ENCODE measurements around the gene PDE9A.

PDE9A gene

DNA sequence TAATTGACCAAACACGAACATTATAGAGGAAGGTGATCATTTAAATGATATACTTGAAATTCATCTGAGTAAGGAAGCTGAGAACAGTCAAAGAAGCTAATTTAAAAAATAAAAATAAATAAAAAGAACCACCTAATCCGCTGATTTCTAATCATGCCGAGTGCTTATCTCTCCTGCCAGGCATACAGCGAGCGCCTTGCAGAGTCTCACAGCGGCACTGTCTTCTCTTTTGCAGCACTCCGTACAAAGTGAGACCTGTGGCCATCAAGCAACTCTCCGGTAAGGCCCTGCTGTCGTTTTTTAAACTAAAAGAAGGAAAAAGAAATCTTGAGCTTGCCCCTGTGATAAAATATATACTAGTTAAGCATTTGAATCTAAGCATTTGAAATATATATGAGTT lies 45.3 kb downstream of the PDE9A start:
- TF ChIP-seq, protein P1, sequence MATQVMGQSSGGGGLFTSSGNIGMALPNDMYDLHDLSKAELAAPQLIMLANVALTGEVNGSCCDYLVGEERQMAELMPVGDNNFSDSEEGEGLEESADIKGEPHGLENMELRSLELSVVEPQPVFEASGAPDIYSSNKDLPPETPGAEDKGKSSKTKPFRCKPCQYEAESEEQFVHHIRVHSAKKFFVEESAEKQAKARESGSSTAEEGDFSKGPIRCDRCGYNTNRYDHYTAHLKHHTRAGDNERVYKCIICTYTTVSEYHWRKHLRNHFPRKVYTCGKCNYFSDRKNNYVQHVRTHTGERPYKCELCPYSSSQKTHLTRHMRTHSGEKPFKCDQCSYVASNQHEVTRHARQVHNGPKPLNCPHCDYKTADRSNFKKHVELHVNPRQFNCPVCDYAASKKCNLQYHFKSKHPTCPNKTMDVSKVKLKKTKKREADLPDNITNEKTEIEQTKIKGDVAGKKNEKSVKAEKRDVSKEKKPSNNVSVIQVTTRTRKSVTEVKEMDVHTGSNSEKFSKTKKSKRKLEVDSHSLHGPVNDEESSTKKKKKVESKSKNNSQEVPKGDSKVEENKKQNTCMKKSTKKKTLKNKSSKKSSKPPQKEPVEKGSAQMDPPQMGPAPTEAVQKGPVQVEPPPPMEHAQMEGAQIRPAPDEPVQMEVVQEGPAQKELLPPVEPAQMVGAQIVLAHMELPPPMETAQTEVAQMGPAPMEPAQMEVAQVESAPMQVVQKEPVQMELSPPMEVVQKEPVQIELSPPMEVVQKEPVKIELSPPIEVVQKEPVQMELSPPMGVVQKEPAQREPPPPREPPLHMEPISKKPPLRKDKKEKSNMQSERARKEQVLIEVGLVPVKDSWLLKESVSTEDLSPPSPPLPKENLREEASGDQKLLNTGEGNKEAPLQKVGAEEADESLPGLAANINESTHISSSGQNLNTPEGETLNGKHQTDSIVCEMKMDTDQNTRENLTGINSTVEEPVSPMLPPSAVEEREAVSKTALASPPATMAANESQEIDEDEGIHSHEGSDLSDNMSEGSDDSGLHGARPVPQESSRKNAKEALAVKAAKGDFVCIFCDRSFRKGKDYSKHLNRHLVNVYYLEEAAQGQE (IDR thresholded peaks at IDR 0.05; ENCODE audit: insufficient read depth in 1 of 2, low read depth in 2 of 2, low read length in 2 of 2) = no peak
- TF ChIP-seq TAF1 (IDR thresholded peaks at IDR 0.05; ENCODE audit: borderline replicate concordance, insufficient read depth, low read length) = no peak
- TF ChIP-seq FOXP2 (optimal IDR thresholded peaks at IDR 0.05; ENCODE audit: borderline replicate concordance, extremely low read depth, extremely low read length, insufficient read depth) = no peak
- TF ChIP-seq POLR2AphosphoS5 (IDR thresholded peaks at IDR 0.05; ENCODE audit: low read depth, low read length) = no peak
- TF ChIP-seq SIN3A (IDR thresholded peaks at IDR 0.05; ENCODE audit: borderline replicate concordance, insufficient read depth, low read length) = no peak

DNA sequence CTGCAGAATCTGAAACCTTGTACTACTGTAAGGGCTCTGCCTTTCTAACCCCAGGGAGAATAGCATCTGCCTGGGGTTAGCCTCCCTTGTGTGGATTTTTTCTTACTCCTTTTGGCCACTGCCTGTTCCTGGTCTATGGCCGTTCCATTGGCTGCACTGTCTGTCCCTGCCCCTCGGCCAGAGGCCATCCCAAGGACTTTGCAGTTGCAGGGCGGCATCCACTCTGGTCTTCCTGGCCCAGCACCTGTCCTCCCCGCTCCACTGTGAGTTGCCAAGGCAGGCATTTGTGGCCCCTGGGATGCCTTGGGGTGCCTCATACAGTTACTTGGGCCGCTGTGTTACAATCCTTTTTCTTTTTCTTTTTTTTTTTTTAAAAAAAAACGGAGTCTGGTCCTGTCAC lies 45.8 kb downstream of the PDE9A start:
- TF ChIP-seq SIN3A (IDR thresholded peaks at IDR 0.05; ENCODE audit: borderline replicate concordance, insufficient read depth, low read length) (no peak), FOXP2 (optimal IDR thresholded peaks at IDR 0.05; ENCODE audit: borderline replicate concordance, extremely low read depth, extremely low read length, insufficient read depth) (no peak), TAF1 (IDR thresholded peaks at IDR 0.05; ENCODE audit: borderline replicate concordance, insufficient read depth, low read length) (no peak), POLR2AphosphoS5 (IDR thresholded peaks at IDR 0.05; ENCODE audit: low read depth, low read length) (no peak)
- TF ChIP-seq, protein P1 (IDR thresholded peaks at IDR 0.05; ENCODE audit: insufficient read depth in 1 of 2, low read depth in 2 of 2, low read length in 2 of 2) = no peak

DNA sequence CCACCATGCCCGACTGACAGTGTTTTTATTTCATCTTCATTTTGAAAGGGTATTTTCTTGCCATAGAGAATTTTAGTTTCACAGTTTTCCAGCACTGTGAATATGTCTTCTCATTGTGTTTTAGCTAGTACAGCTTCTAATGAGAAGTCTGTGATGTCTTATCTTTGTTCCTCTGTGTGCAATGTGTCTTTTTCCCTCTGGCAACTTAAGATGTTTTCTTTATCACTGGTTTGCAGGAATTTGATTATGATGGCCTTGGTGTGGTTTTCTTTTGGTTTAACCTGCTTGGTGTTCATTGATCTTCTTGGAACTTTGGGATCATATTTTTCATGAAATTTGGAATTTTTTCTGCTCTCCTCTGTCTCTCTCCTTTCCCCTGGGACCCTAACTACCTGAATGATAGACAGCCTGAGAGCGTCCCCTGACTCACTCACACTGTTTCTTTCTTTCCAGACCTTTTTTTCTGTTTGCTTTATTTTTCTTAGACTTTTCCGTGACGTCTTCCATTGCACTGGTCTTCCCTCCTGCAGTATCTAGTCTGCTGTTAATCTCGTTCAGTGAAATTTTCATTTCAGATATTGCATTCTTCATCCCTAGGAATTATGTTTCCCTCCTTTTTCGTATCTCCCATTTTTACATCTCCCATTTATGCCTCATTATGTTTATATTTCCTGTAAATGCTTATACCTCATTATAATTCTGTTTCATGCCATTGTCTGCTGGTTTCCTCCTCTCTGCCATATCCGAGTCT lies 48.5 kb downstream of the PDE9A start:
- no peak for TF ChIP-seq TAF1 (IDR thresholded peaks at IDR 0.05; ENCODE audit: borderline replicate concordance, insufficient read depth, low read length)
- TF ChIP-seq, protein P1 (IDR thresholded peaks at IDR 0.05; ENCODE audit: insufficient read depth in 1 of 2, low read depth in 2 of 2, low read length in 2 of 2) = no peak
- TF ChIP-seq SIN3A (IDR thresholded peaks at IDR 0.05; ENCODE audit: borderline replicate concordance, insufficient read depth, low read length) = no peak
- no peak for TF ChIP-seq POLR2AphosphoS5 (IDR thresholded peaks at IDR 0.05; ENCODE audit: low read depth, low read length)
- no peak for TF ChIP-seq FOXP2 (optimal IDR thresholded peaks at IDR 0.05; ENCODE audit: borderline replicate concordance, extremely low read depth, extremely low read length, insufficient read depth)

DNA sequence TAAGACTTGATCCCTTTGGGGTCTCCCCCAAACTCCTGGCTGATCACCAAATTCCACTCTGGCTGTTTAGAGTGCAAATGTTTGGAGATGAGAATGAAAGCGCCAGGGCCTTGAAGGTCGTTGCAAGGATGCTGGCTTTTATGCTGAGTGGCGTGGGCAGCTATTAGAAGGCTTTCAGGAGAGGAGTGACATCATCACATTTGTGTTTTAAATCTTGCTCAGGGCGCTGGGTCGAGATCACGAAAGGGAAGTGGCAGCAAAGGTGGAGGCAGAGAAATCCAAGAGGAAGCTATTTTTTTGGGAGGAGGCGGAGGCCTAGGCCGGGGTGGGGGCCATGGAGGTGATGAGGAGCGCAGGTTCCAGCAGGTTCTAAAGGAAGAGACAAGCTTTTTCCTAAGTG lies 49.3 kb downstream of the PDE9A start:
- TF ChIP-seq SIN3A (IDR thresholded peaks at IDR 0.05; ENCODE audit: borderline replicate concordance, insufficient read depth, low read length) = no peak

DNA sequence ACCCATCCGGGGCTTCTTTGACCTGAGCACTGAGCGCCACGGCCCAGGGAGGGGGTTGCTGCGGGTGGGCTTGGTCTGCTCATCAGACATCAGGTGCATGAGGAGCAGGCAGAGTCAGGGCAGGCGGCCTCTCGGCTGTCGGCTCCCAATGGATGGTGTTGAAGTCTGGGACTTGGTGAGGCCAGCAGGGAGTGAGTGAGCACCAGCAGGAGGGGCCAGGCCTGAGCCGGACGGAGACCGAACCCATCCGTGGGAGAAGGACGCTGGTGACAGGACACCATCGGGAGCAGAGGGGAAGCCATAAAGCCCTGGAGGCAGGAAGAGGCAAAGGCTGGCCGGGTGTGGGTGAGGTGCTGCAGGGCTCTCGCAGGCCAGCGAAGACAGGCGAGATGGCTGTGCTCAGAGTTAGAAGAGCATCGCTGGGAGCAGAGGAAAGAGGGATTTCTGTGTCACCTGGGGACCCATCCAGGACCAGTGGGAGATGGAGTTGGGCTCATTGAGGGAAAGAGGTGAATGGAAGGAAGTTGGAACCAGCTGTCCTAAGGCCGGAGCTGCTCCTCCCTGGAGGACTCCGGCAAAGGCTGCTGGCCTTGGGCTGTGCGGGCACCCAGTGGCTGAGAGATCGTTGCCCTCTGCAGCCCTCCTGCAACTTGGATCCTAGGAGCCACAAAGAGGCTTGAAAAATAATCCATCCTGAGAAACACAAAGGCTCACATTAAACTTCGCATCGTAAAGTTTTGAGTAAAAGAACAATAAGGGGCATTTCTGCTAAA lies 49.9 kb downstream of the PDE9A start:
- no peak for TF ChIP-seq POLR2AphosphoS5 (IDR thresholded peaks at IDR 0.05; ENCODE audit: low read depth, low read length)
- TF ChIP-seq, protein P1 (IDR thresholded peaks at IDR 0.05; ENCODE audit: insufficient read depth in 1 of 2, low read depth in 2 of 2, low read length in 2 of 2) = no peak
- TF ChIP-seq TAF1 (IDR thresholded peaks at IDR 0.05; ENCODE audit: borderline replicate concordance, insufficient read depth, low read length) = no peak
- no peak for TF ChIP-seq FOXP2 (optimal IDR thresholded peaks at IDR 0.05; ENCODE audit: borderline replicate concordance, extremely low read depth, extremely low read length, insufficient read depth)
- no peak for TF ChIP-seq SIN3A (IDR thresholded peaks at IDR 0.05; ENCODE audit: borderline replicate concordance, insufficient read depth, low read length)
